ENCODE results near the gene NUAK2. TPM values are rescaled to one million over a fixed set of nuclear protein-coding genes. Genes with fewer than 3 reads are reported as not detected.
A peak's percentile ranks its signal among the peaks of the same experiment; 100 is the strongest.

NUAK2 gene
- total RNA-seq, 4 donors from 2014 or later, result 22.0 to 40.0 (median 30.9) TPM

DNA sequence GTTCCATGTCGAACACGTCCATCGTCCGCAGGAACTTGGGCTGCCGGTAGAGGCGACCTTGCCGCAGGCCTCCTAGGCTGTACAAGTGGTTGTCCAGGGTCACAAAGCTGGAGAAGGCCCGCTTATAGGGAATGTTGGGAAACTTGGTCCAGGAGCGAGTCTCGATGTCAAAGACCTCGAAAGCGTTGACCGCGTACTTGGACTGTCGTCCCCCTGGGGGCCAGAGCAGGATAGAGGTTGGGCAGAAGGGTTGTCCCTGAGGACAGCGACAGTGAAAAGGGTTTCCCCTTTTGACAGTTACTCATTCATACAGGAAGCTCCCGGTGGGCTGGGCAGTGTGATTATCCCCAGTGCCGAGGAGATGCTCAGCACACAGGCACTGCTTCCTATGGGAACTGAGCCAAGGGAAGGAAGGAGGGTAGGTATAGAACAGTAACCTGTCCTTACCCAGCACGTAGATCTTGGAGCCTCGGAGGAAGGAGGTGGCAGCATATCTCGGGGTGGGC is 17.7 kb upstream of the NUAK2 start:
- H3K9me3 ChIP-seq, result no peaks in the 10 kb centered on the region
- no peaks in the 10 kb centered on the region for H3K36me3 ChIP-seq
- no peak for TF ChIP-seq POLR2A (IDR thresholded peaks at IDR 0.05)
- TF ChIP-seq, protein P1, sequence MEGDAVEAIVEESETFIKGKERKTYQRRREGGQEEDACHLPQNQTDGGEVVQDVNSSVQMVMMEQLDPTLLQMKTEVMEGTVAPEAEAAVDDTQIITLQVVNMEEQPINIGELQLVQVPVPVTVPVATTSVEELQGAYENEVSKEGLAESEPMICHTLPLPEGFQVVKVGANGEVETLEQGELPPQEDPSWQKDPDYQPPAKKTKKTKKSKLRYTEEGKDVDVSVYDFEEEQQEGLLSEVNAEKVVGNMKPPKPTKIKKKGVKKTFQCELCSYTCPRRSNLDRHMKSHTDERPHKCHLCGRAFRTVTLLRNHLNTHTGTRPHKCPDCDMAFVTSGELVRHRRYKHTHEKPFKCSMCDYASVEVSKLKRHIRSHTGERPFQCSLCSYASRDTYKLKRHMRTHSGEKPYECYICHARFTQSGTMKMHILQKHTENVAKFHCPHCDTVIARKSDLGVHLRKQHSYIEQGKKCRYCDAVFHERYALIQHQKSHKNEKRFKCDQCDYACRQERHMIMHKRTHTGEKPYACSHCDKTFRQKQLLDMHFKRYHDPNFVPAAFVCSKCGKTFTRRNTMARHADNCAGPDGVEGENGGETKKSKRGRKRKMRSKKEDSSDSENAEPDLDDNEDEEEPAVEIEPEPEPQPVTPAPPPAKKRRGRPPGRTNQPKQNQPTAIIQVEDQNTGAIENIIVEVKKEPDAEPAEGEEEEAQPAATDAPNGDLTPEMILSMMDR (IDR thresholded peaks at IDR 0.05), result no peak
- no peak overlapping the region for H3K27ac ChIP-seq
- no peak overlapping the region for H3K4me3 ChIP-seq
- peaks cover 0 to 16% of the 10 kb centered on the region in 2 donors for H3K27me3 ChIP-seq
- DNase-seq, result peak in 1 of 3 donors; percentile 29
- H3K4me1 ChIP-seq, result peaks cover 0 to 11% (median 10%) of the 10 kb centered on the region in 4 donors

- no peak for DNase-seq
- no peak overlapping the region for H3K4me3 ChIP-seq
- H3K4me1 ChIP-seq, result no peaks in the 10 kb centered on the region
- no peaks in the 10 kb centered on the region for H3K36me3 ChIP-seq
- no peak for TF ChIP-seq POLR2A (IDR thresholded peaks at IDR 0.05)
- TF ChIP-seq, protein P1 (IDR thresholded peaks at IDR 0.05), result no peak
- H3K27ac ChIP-seq, result no peak overlapping the region
- peaks cover 0 to 4% of the 10 kb centered on the region in 2 donors for H3K27me3 ChIP-seq
- H3K9me3 ChIP-seq, result no peaks in the 10 kb centered on the region
Measured at GRCh38 chr1:205338011-205338410, 16.5 kb upstream of the NUAK2 start.

- no peak for DNase-seq
- no peak overlapping the region for H3K4me3 ChIP-seq
- TF ChIP-seq POLR2A (IDR thresholded peaks at IDR 0.05), result no peak
- TF ChIP-seq, protein P1 (IDR thresholded peaks at IDR 0.05), result no peak
Measured at GRCh38 chr1:205337481-205337880, 15.9 kb upstream of the NUAK2 start.

GRCh38 chr1:205335692-205336091 is 14.1 kb upstream of the NUAK2 start:
- DNase-seq, result peak; percentile 73 to 93 (median 93)
- H3K9me3 ChIP-seq, result no peaks in the 10 kb centered on the region
- H3K27me3 ChIP-seq, result no peaks in the 10 kb centered on the region
- H3K4me1 ChIP-seq, result no peaks in the 10 kb centered on the region
- no peak overlapping the region for H3K4me3 ChIP-seq
- H3K27ac ChIP-seq, result no peak overlapping the region
- TF ChIP-seq, protein P1 (IDR thresholded peaks at IDR 0.05), result peak; percentile 70 to 99 (median 93)
- peak in 1 of 2 donors; percentile 20 for TF ChIP-seq POLR2A (IDR thresholded peaks at IDR 0.05)
- H3K36me3 ChIP-seq, result no peaks in the 10 kb centered on the region

More at GRCh38 chr1:205337481-205337880, 15.9 kb upstream of the NUAK2 start:
- Histone ChIP-seq H3K36me3 (no peaks in the 10 kb centered on the region), H3K4me1 (no peaks in the 10 kb centered on the region), H3K27ac (no peak overlapping the region), H3K27me3 (no peaks in the 10 kb centered on the region), H3K9me3 (no peaks in the 10 kb centered on the region)

- Histone ChIP-seq H3K27ac (no peak overlapping the region), H3K9me3 (no peaks in the 10 kb centered on the region), H3K36me3 (no peaks in the 10 kb centered on the region), H3K4me3 (no peak overlapping the region), H3K27me3 (no peaks in the 10 kb centered on the region), H3K4me1 (no peaks in the 10 kb centered on the region)
- no peak for DNase-seq
- TF ChIP-seq POLR2A (IDR thresholded peaks at IDR 0.05), result no peak
- TF ChIP-seq, protein P1 (IDR thresholded peaks at IDR 0.05), result no peak
Measured at GRCh38 chr1:205332015-205332791, 10.7 kb upstream of the NUAK2 start.
